Activated B cell treated with CpG ODN at 0.5 μM for 24 hours (primary cell): ENCODE results near the gene AGBL5. TPM values are rescaled to one million over a fixed set of nuclear protein-coding genes. Genes with fewer than 3 reads are reported as not detected.
"Not testable (repeated sequence)": the region's sequence is repeated elsewhere in the genome, so short reads cannot be mapped to it uniquely, and the experiment has no call there.

ENCODE experiments used
- ATAC-seq: fragments of 200-7000 bp; cut with Tn5 transposase; one replicate; pipeline ENCODE4 v1.10.0; 2021; ENCODE audit warnings: low read depth, mild to moderate bottlenecking, moderate library complexity
- CTCF ChIA-PET: fragments of 350-600 bp; sonication (Branson Sonifier 250); formaldehyde crosslinking; loops from one replicate; lab custom pipeline; 2021; ENCODE audit warnings: antibody characterized with exemption; lab: Charles Lee
- POLR2A ChIA-PET: fragments of 350-600 bp; sonication (Branson Sonifier 250); formaldehyde crosslinking; loops from one replicate; lab custom pipeline; 2021; ENCODE audit warnings: antibody characterized with exemption; lab: Charles Lee
- DNase-seq: peaks from one replicate; pipeline ENCODE4 v3.0.0; 2022
- H3K27ac Mint-ChIP-seq: one replicate; pipeline ENCODE4 v1.8.0; 2020; ENCODE audit warnings: mixed read lengths
- H3K27me3 Mint-ChIP-seq: one replicate; pipeline ENCODE4 v1.8.0; 2021; ENCODE audit warnings: mixed read lengths
- H3K36me3 Mint-ChIP-seq: one replicate; pipeline ENCODE4 v1.8.0; 2021; ENCODE audit warnings: low read depth, mixed read lengths
- H3K4me1 Mint-ChIP-seq: one replicate; pipeline ENCODE4 v1.8.0; 2021; ENCODE audit warnings: mixed read lengths
- H3K4me3 Mint-ChIP-seq: one replicate; pipeline ENCODE4 v1.8.0; 2020; ENCODE audit warnings: mild to moderate bottlenecking, mixed read lengths
- H3K9me3 Mint-ChIP-seq: one replicate; pipeline ENCODE4 v1.8.0; 2020; ENCODE audit warnings: mixed read lengths
- CTCF ChIP-seq: fragments of 200-600 bp; IDR thresholded peaks from one replicate; pipeline ENCODE4 v1.8.0; 2022; ENCODE audit warnings: antibody characterized with exemption, mild to moderate bottlenecking
- intact Hi-C: fragments of 100-400 bp; cut with micrococcal nuclease; formaldehyde crosslinking; loops from one replicate; pipeline ENCODE4 v1.15.1; 2024
- total RNA-seq: library from RNA; stranded (reverse); gene quantifications from 2 replicates; pipeline ENCODE4 v1.2.3, GENCODE V29; 2022

Gene AGBL5
- total RNA-seq, 1 donor from 2014 or later, result 14.9 TPM

- H3K27ac Mint-ChIP-seq, result no peak overlapping the region
- H3K36me3 Mint-ChIP-seq, result no peaks in the 10 kb centered on the region
- DNase-seq (no peak), ATAC-seq (no peak)
- H3K9me3 Mint-ChIP-seq, result no peaks in the 10 kb centered on the region
- TF ChIP-seq CTCF, result no peak
- H3K4me1 Mint-ChIP-seq, result peaks cover 13% of the 10 kb centered on the region
- H3K4me3 Mint-ChIP-seq, result no peak overlapping the region
- intact Hi-C loops, result loop anchor here (2.0 kb wide), 1 partner anchor 17 kb away; the partner anchor contains the start of gene PREB
- ChIA-PET CTCF (no interaction called here), POLR2A (no interaction called here)
- peaks cover 33% of the 10 kb centered on the region for H3K27me3 Mint-ChIP-seq
Observed at GRCh38 chr2:27117995-27118524, 66.6 kb downstream of the AGBL5 start.

- Mint-ChIP-seq H3K27ac (no peak within 1 kb of the TSS), H3K9me3 (no peaks in the 10 kb centered on the region), H3K4me3 (peak within 1 kb of the TSS; percentile 69), H3K36me3 (no peaks in the 10 kb centered on the region), H3K4me1 (peaks cover 17% of the 10 kb centered on the region), H3K27me3 (peaks cover 33% of the 10 kb centered on the region)
- DNase-seq, result no peak
- no peak for TF ChIP-seq CTCF
- POLR2A ChIA-PET, result no interaction called here
- no peak for ATAC-seq
- CTCF ChIA-PET, result no interaction called here
- intact Hi-C loops, result loop anchor here (2.0 kb wide), 1 partner anchor 16 kb away; the partner anchor contains the start of gene PREB
Observed at GRCh38 chr2:27118525-27119329, 67.3 kb downstream of the AGBL5 start, which contains the start of gene CGREF1. CGREF1 (minus strand) TSS chr2:27119128; CDS start chr2:27104366, 14,762 bp downstream.

- POLR2A ChIA-PET, H3K9me3 Mint-ChIP-seq, ATAC-seq, H3K36me3 Mint-ChIP-seq, DNase-seq, H3K27ac Mint-ChIP-seq, CTCF ChIA-PET: not testable (repeated sequence)
- peaks cover 19% of the 10 kb centered on the region for H3K4me1 Mint-ChIP-seq
- peak overlapping the region; percentile 69 for H3K4me3 Mint-ChIP-seq
- intact Hi-C loops, result loop anchor here (2.0 kb wide), 1 partner anchor 16 kb away; the partner anchor contains the start of gene PREB
- H3K27me3 Mint-ChIP-seq, result peaks cover 33% of the 10 kb centered on the region
Observed at GRCh38 chr2:27119330-27119670, 67.8 kb downstream of the AGBL5 start.

Other genes with a start within 250 kb of the AGBL5 start
- not detected in 2 replicates for gene DPYSL5, start 203.5 kb upstream of the AGBL5 start, total RNA-seq
- 4.6 and 6.3 TPM in 2 replicates for gene MAPRE3, start 81.0 kb upstream of the AGBL5 start, total RNA-seq
- gene TMEM214, start 18.7 kb upstream of the AGBL5 start, total RNA-seq, result 84.4 and 92.1 TPM in 2 replicates
- gene OST4, start 20.0 kb downstream of the AGBL5 start, total RNA-seq, result 243 and 265 TPM in 2 replicates
- gene EMILIN1, start 26.9 kb downstream of the AGBL5 start, total RNA-seq, result 0.29 and 0.69 TPM in 2 replicates
- gene KHK, start 35.1 kb downstream of the AGBL5 start, total RNA-seq, result 2.2 and 2.6 TPM in 2 replicates
- 0.17 and 0.31 TPM in 2 replicates for gene CGREF1, start 67.5 kb downstream of the AGBL5 start, total RNA-seq
- gene ABHD1, start 72.1 kb downstream of the AGBL5 start, total RNA-seq, result 0.20 and 1.1 TPM in 2 replicates
- gene PREB, start 83.0 kb downstream of the AGBL5 start, total RNA-seq, result 38.6 and 38.7 TPM in 2 replicates
- gene PRR30, start 87.7 kb downstream of the AGBL5 start, total RNA-seq, result not detected in 2 replicates
- 0.07 TPM in 1 of 2 replicates, not detected in the other for gene TCF23, start 97.3 kb downstream of the AGBL5 start, total RNA-seq
- gene ATRAID, start 160.4 kb downstream of the AGBL5 start, total RNA-seq, result 73.9 and 77.2 TPM in 2 replicates
- 53.2 and 69.9 TPM in 2 replicates for gene SLC5A6, start 160.6 kb downstream of the AGBL5 start, total RNA-seq
- gene CAD, start 165.7 kb downstream of the AGBL5 start, total RNA-seq, result 55.9 and 64.1 TPM in 2 replicates
- 0.12 and 0.27 TPM in 2 replicates for gene SLC30A3, start 211.4 kb downstream of the AGBL5 start, total RNA-seq
- gene DNAJC5G, start 223.8 kb downstream of the AGBL5 start, total RNA-seq, result not detected in 2 replicates
- gene TRIM54, start 230.8 kb downstream of the AGBL5 start, total RNA-seq, result not detected in 2 replicates